ENCODE data around the gene NBPF4.
"Not testable (repeated sequence)": the region's sequence is repeated elsewhere in the genome, so short reads cannot be mapped to it uniquely, and the experiment has no call there.

Gene NBPF4

DNA sequence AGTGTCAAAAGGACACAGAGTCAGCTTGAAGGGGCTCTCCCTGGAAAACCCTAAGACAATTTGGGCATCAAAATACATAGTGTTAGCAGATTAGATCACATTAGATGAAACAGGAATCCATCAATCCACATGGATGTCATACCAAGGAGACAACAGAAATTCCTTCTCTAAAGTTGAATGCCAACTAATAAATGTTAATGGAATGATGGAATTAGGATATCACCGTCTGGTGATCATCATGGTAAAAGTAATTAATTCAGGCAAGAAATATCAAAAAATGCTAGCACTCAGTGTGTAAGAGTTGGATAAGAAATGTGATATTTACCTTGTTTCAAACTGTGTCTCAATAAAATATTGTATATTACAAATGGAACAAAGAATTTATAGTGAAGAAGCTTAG is 32.9 kb downstream of the NBPF4 start:
- DNase-seq: no peak

GRCh38 chr1:108209456-108210108 is 34.3 kb downstream of the NBPF4 start:
- DNase-seq: no peak

DNA sequence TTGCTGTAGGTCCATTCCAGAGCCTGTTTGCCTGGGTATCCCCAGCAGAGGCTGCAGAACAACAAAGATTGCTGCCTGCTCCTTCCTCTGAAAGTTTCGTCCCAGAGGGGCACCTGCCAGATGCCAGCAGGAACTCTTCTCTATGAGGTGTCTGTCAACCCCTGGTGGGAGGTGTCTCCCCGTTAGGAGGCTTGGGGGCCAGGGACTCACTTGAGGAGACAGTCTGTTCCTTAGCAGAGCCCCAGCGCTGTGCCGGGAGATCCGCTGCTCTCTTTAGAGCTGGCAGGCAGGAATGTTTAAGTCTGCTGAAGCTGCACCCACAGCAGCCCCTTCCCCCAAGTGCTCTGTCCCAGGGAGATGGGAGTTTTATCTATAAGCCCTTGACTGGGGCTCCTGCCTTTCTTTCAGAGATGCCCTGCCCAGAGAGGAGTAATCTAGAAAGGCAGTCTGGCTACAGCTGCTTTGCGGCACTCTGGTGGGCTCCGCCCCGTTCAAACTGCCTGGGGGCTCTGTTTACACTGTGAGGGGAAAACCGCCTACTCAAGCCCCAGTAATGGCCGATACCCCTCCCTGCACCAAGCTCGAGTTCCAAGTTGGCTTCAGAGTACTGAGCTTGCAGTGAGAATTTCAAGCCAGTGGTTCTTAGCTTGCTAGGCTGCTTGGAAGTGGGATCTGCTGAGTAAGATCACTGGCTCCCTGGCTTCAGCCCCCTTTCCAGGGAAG is 35.0 kb downstream of the NBPF4 start:
- DNase-seq: no peak

GRCh38 chr1:108203582-108203981 is 40.3 kb downstream of the NBPF4 start:
- not testable (repeated sequence) for DNase-seq

- DNase-seq: no peak
Measured at GRCh38 chr1:108201687-108202086, 42.2 kb downstream of the NBPF4 start.

DNA sequence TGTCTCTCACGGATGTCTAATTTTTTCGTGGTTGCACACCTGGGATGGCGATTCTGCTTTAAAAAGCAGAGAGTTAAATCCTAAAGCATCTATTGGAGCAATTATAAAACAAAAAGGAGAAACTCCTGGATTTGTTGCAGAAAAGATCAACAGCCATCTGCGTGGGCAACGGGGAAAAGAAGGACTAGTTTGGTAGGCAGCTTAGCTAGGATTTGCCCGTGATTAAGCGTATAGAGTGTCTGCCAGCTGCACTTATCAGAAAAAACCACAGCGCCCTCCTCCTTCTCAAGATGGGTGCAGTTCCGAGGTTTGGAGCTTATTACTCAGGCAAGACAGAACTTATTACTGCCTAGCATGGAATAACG is 43.2 kb downstream of the NBPF4 start:
- DNase-seq: peak; percentile 66

GRCh38 chr1:108199781-108200686 is 43.8 kb downstream of the NBPF4 start, which contains the start of gene SLC25A24:
Gene SLC25A24, minus strand, starts transcription at chr1:108200343. Its CDS starts 205 bp downstream, at chr1:108200138.
- DNase-seq: peak; percentile 82

DNA sequence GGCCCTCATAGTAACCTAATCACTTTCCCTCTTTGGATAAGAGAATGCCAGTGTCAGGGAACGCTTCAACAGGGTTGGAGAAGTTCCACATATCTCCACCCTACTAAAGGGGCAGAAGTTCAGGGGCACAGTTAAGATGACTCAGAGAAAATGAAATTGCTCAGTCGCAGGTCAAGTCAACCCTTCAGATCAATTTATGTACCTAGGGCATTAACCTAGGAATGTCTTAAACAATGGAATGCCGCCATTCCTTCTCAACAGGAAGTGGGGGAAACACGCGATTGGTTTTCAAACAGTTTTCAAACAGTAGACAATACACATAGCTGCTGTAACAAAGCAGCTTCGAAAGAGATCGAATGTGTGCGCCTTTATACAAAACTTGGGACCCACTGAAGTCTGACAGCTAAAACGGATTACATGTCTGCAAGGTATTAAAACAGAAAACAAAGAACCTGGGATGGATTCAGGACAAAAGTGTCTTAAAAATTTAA is 44.6 kb downstream of the NBPF4 start:
- peak; percentile 34 for DNase-seq

GRCh38 chr1:108194051-108194450 is 49.8 kb downstream of the NBPF4 start:
- DNase-seq: no peak

GRCh38 chr1:108193333-108193732 is 50.5 kb downstream of the NBPF4 start:
- DNase-seq: no peak

GRCh38 chr1:108192581-108192980 is 51.3 kb downstream of the NBPF4 start:
- no peak for DNase-seq

DNA sequence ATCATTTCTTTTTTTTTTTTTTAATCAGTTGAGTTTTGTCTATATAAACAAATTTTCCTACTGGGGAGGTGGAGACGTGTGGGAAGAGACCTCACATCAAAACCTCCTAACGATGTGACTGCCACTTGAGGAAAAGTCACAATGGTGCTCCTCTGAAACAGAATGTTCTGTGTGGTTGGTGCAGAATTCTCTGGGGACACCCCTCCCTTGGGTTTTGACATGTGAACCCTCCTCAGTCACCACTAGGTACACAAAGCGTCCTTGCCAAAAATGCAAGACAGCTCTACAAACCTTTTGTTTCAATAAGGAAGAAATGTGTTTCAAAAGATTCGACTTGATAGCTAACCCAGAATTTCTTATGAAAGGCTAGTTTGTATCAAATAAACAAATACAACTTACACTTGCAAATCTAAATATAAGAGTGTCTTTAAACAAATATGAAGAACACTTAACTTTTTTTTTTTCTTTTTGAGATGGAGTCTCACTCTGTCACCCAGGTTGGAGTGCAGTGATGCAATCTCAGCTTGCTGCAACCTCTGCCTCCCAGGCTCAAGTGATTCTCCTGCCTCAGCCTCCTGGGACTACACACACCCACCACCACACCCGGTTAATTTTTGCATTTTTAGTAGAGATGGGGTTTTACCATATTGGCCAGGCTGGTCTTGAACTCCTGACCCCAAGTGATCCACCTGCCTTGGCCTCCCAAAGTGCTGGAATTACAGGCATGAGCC is 53.0 kb downstream of the NBPF4 start:
- no peak for DNase-seq

DNA sequence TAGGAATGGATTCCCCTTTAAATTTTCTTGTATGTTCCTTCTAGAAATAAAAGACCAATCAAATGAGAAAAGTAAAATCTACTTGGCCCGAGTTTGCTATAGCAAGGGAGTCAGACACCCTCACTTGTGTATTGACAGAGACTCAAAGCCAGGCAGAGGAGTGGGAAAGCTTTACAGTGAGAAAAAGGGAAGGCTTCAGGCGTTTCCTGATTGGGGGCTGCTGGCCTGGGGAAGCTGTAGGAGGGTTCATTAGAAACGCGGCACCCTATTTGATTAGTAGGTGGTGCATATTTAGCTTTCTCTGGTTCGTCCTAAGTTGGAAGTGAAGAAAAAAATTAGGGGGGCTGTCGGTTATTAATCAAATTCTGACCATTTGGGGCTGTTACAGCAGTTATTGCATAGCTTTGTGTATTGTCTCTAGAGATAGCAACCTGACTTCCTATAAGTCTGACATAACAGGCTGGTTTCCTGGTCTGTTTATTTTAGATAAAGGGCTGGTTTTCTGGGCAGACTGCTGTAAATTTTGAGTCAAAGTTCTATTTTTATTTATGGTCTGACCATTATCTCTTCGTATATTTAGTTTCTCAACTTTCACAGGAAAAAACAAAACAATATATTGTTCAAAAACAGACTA is 53.8 kb downstream of the NBPF4 start:
- no peak for DNase-seq

GRCh38 chr1:108188801-108189200 is 55.1 kb downstream of the NBPF4 start:
- no peak for DNase-seq

DNA sequence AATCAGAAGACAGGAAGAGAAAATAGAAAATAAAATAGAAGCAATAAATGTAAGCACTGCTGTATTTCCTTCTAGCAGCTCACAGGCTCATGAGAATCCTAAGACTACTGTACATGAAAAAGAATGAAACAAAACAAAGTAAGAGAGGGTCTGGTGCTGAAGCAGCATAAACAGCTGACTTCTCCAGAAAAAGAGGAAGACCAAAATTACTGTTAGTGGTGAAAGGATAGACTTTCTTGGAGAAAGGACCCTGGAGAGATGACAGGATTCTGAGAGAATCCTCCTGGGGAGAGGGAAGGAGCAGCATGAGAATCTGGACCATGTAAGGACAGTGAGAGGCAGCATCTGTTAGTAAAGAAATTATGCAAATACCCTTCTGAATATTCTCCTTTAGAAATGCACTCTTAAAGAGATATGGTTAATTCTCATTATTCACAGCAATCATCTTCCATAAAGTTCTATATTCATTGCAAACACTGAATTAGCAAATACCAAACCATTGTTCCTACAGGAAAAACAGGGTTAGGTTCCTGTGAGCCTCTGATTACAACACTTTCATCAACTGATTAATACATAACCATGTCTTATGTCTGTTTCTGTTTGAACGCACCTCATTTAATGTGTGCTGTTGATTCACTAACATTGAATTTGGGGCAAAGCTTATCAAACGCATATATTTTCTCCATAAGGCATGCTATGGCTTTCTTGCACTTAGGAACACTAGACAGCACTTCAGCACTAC is 60.7 kb downstream of the NBPF4 start:
- no peak for DNase-seq

DNA sequence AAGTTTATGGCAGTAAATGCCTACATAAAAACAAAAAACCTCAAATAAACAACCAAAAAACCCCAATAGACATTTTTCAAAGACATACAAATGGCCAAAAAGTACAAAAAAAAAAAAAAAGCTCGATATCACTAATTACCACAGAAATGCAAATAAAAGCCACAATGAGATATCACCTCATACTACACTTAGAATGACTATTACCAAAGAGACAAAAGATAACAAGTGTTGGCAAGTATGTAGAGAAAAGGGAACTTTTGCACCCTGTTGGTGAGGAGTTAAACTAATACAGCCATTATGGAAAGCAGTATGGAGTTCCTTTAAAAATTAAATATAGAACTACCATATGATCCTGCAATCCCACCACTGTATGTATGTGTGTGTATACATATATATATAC is 64.9 kb downstream of the NBPF4 start:
- no peak for DNase-seq
